Upper lobe of left lung (tissue), 6 donors: ENCODE measurements around the gene RASGEF1B. TPM values are rescaled to one million over a fixed set of nuclear protein-coding genes. Genes with fewer than 3 reads are reported as not detected.
A peak's percentile ranks its signal among the peaks of the same experiment; 100 is the strongest.

ENCODE experiments used
- ATAC-seq, 2 donors: fragments of 200-7000 bp; cut with Tn5 transposase; one replicate each; pipeline ENCODE4 v1.9.1; 2022; ENCODE audit warnings: mild to moderate bottlenecking in 2 of 2, moderate library complexity in 2 of 2; ENCODE audit not compliant: low FRiP score in 2 of 2
- DNase-seq, 2 donors: peaks; one replicate each; pipeline ENCODE4 v3.0.0-alpha.2; 2019 to 2020
- H3K27ac ChIP-seq, 4 donors: fragments of 200-600 bp; sonication (generic); one replicate each; pipeline ENCODE4 v1.5.1; 2016 to 2019
- H3K27me3 ChIP-seq, 4 donors: fragments of 200-600 bp; sonication (generic); one replicate each; pipeline ENCODE4 v1.5.1; 2017 to 2019
- H3K36me3 ChIP-seq, 4 donors: fragments of 200-600 bp; sonication (generic); one replicate each; pipeline ENCODE4 v1.5.1; 2016 to 2019
- H3K4me1 ChIP-seq, 4 donors: fragments of 200-600 bp; sonication (generic); one replicate each; pipeline ENCODE4 v1.5.1; 2018 to 2019
- H3K4me3 ChIP-seq, 4 donors: fragments of 200-600 bp; sonication (generic); one replicate each; pipeline ENCODE4 v1.5.1; 2017 to 2019; ENCODE audit warnings: mild to moderate bottlenecking in 2 of 4, moderate library complexity in 1 of 4
- H3K9me3 ChIP-seq, 4 donors: fragments of 200-600 bp; sonication (generic); one replicate each; pipeline ENCODE4 v1.5.1; 2018 to 2019
- CTCF ChIP-seq, 6 experiments: fragments of 450-650 bp in 4 of 6; fragments of 200-600 bp in 2 of 6; sonication (generic) in 2 of 6; IDR thresholded peaks; one replicate each; pipeline ENCODE4 v1.5.1; 2016 to 2019; ENCODE audit warnings: antibody characterized with exemption in 6 of 6
- EP300 ChIP-seq, 4 donors: sonication (generic); formaldehyde crosslinking; IDR thresholded peaks; one replicate each; pipeline ENCODE4 v1.5.1; 2017; ENCODE audit warnings: antibody characterized with exemption in 4 of 4, control low read depth in 2 of 4
- POLR2A ChIP-seq, 4 donors: fragments of 450-650 bp; IDR thresholded peaks; one replicate each; pipeline ENCODE4 v1.5.1; 2016 to 2017; ENCODE audit warnings: antibody characterized with exemption in 4 of 4, mild to moderate bottlenecking in 2 of 4
- POLR2AphosphoS5 ChIP-seq, 2 donors: sonication (generic); formaldehyde crosslinking; IDR thresholded peaks; one replicate each; pipeline ENCODE4 v1.5.1; 2017; ENCODE audit warnings: antibody characterized with exemption in 2 of 2
- WGBS, 2 donors: methylation state at CpG; one replicate each; pipeline ENCODE4 v1.1.5; 2017 to 2018; 5-methylcytosine and 5-hydroxymethylcytosine counted together
- total RNA-seq, 6 donors: library from RNA; depleted of rRNA in 4 of 6; stranded (reverse); fragments of >200 nt in 4 of 6; gene quantifications; one replicate each; pipeline versions ENCODE4 v1.1.0 to v1.2.1, GENCODE V29; 2016 to 2021
- donor health status: DM: no; HTN: no; CAD: no; lungs with moderate emphysema.
- donor health status: DM: no; HTN: yes; CAD: no; lungs with severe emphysema.

The RASGEF1B gene
- total RNA-seq, 6 donors from 2014 or later = 45.7 to 81.2 (median 71.4) TPM

GRCh38 chr4:81499840-81500239 lies 28.1 kb upstream of the RASGEF1B start:
- no peaks in the 10 kb centered on the region for H3K27me3 ChIP-seq
- DNase-seq (no peak), ATAC-seq (no peak)
- no peaks in the 10 kb centered on the region for H3K36me3 ChIP-seq
- peaks cover 3 to 15% (median 10%) of the 10 kb centered on the region in 4 donors for H3K4me1 ChIP-seq
- H3K4me3 ChIP-seq = no peak overlapping the region
- TF ChIP-seq CTCF (IDR thresholded peaks at IDR 0.05) (no peak), EP300 (IDR thresholded peaks at IDR 0.05) (no peak)
- no peak overlapping the region for H3K27ac ChIP-seq
- WGBS, 2 donors = 63 to 65% methylated on average over 3 of the region's 3 CpGs
- H3K9me3 ChIP-seq = no peaks in the 10 kb centered on the region

DNA sequence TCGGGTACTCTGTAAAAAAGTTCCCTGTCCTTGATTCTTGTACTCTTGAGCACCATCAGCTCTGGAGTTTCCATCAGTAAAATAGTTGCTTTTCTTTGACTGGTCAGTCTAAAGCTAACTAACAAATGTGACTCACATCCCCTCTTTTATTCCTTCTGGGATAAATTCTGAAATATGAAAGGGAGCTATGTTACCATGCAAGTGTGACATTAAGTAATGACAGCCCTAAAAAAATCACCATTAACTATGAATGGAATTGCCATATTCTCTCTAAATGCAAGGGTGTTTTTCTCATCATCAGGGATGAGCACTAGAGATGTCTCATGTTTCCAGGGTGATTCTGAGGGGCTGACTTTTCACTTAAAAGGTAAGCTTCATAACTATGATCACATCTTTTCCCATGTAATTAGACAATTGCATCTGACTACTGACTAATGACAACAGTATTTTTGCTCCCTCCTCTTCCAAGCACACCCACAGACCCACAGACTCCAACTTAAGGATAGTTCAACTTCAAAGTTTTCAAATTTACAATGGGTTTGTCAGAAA lies 26.9 kb upstream of the RASGEF1B start:
- no peak for TF ChIP-seq CTCF (IDR thresholded peaks at IDR 0.05)
- no peak for TF ChIP-seq POLR2AphosphoS5 (IDR thresholded peaks at IDR 0.05)
- TF ChIP-seq EP300 (IDR thresholded peaks at IDR 0.05) = no peak
- TF ChIP-seq POLR2A (IDR thresholded peaks at IDR 0.05) = no peak
- H3K27ac ChIP-seq = no peak overlapping the region
- WGBS, 2 donors = 57 to 76% methylated on average over 1 of the region's 1 CpG
- no peaks in the 10 kb centered on the region for H3K27me3 ChIP-seq
- no peak overlapping the region for H3K4me3 ChIP-seq
- no peak for ATAC-seq
- DNase-seq = no peak
- peaks cover 0 to 10% (median 6%) of the 10 kb centered on the region in 4 donors for H3K4me1 ChIP-seq
- H3K36me3 ChIP-seq = no peaks in the 10 kb centered on the region
- no peaks in the 10 kb centered on the region for H3K9me3 ChIP-seq

DNA sequence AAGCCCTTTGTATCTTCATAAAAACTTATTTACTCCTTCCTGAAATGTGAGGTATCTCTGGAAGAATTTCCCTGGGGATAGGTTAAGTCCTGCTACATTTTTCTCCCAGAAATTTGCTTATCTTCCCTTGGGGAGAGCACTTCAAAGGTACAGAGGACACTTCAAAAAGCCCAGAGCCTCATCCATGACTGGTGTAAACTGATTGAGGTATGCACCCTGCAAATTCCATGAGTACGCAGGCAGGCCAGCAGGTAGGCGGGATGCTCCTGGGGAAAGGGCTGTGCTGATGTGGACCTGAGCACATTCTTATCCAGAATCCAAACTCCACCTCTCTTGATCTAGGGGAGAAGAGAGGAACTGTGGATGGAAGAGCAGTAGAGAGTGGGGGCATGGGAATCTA lies 26.3 kb upstream of the RASGEF1B start:
- Histone ChIP-seq H3K9me3 (no peaks in the 10 kb centered on the region), H3K4me3 (no peak overlapping the region), H3K36me3 (no peaks in the 10 kb centered on the region), H3K27ac (no peak overlapping the region), H3K4me1 (peaks cover 4 to 15% (median 8%) of the 10 kb centered on the region in 4 donors), H3K27me3 (no peaks in the 10 kb centered on the region)
- DNase-seq (no peak), ATAC-seq (peak; percentile 38 to 55)
- 89 to 95% methylated on average over 2 of the region's 2 CpGs for WGBS, 2 donors
- TF ChIP-seq POLR2A (IDR thresholded peaks at IDR 0.05) = no peak
- TF ChIP-seq EP300 (IDR thresholded peaks at IDR 0.05) = no peak
- no peak for TF ChIP-seq POLR2AphosphoS5 (IDR thresholded peaks at IDR 0.05)
- no peak for TF ChIP-seq CTCF (IDR thresholded peaks at IDR 0.05)

DNA sequence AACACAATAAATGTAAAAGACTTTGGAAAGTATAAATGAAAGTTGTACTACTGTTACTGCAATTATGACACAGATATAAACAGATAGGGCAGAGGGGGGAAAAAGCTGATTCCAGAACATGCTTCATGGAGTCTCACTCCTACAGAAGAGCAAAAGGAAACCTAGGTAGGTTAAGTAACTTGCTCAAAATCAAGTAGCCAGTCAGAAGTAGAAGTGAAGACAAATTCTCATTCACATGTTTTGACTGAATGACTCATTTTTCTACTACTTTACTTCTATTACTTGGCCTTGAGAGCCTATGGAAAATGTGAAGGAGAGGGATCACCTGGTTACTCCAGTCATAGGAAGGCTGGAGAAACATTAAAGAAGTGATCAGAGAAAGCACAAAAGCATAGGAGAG lies 23.6 kb upstream of the RASGEF1B start:
- no peak for TF ChIP-seq CTCF (IDR thresholded peaks at IDR 0.05)
- TF ChIP-seq POLR2AphosphoS5 (IDR thresholded peaks at IDR 0.05) = no peak
- TF ChIP-seq POLR2A (IDR thresholded peaks at IDR 0.05) = no peak
- no peak for TF ChIP-seq EP300 (IDR thresholded peaks at IDR 0.05)
- no peaks in the 10 kb centered on the region for H3K36me3 ChIP-seq
- no peak overlapping the region for H3K27ac ChIP-seq
- H3K4me3 ChIP-seq = no peak overlapping the region
- ATAC-seq = no peak
- H3K4me1 ChIP-seq = peaks cover 4 to 24% (median 13%) of the 10 kb centered on the region in 4 donors
- no peaks in the 10 kb centered on the region for H3K27me3 ChIP-seq
- no peaks in the 10 kb centered on the region for H3K9me3 ChIP-seq
- DNase-seq = no peak

- TF ChIP-seq CTCF (IDR thresholded peaks at IDR 0.05) (no peak), EP300 (IDR thresholded peaks at IDR 0.05) (no peak), POLR2A (IDR thresholded peaks at IDR 0.05) (no peak), POLR2AphosphoS5 (IDR thresholded peaks at IDR 0.05) (no peak)
- Histone ChIP-seq H3K27ac (peak overlapping the region; percentile 58 to 79 (median 72)), H3K4me3 (peak overlapping the region in 3 of 4 donors; percentile 16 to 27 (median 23)), H3K36me3 (no peaks in the 10 kb centered on the region), H3K27me3 (no peaks in the 10 kb centered on the region), H3K4me1 (peaks cover 4 to 24% (median 12%) of the 10 kb centered on the region in 4 donors), H3K9me3 (no peaks in the 10 kb centered on the region)
- ATAC-seq (peak in 1 of 2 donors; percentile 57), DNase-seq (no peak)
- 0 to 2% methylated on average over 1 of the region's 1 CpG for WGBS, 2 donors
Measured at GRCh38 chr4:81494031-81494431, 22.3 kb upstream of the RASGEF1B start.
